NCI-H510A (cell line): Measurements from ENCODE around the gene MMAB.

Source experiments
- DNase-seq: peaks from one replicate; lab custom pipeline; 2025; lab: John Stamatoyannopoulos, UW

The MMAB gene

DNA sequence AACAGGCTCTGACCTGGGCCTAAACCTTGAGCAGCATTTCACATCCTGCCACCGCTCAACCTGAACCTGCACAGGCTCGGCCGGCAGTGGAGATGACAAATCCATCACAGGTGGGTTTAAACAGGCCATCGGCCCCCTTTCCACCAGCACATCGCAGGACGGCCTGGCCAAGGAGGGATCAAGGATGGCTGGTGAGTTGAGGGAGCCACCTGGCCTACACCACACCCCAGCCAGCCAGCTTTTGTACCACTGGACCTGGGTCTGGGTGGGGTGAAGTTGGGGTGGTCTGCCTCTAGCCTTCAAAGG is 14.2 kb downstream of the MMAB start:
- no peak for DNase-seq

DNA sequence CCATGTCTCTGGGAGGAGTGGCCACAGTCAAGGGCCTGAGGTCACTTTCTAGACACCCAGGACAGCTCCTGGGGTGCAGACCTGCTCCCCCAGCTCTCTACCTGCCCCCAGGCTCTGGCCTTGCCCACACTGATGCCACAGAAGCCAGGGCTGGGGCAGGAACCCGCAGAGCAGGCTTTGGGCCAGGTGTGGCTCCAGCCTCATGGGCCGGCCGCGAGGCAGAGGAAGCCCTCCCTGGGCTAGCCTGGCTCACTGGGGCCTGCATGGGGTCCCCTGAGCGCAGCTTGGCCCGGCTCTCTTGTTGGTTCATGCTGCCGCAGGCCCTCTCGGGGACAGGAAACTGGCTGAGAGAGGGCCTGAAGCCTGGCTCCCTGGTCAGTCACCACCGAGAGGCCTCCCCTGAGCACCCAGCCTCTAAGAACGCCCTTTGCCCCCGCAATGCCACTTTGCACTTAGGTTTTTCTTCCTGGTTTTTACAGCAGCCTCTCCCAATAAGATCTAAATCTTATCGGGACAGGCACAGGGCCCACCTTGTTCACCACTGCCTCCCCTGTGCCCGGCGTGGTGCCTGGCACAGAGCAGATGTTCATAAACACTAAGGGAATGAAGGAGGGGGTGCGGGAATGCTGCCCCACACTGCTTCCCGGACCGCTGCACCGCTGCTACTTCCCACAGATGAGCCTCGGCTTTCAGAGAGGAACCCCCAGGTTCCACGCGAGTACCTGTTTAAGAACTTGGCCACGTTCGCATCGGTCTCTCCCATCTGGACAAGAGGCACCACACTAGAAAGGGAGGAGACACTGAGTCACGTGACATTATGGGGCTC is 14.7 kb downstream of the MMAB start:
- DNase-seq = no peak

- DNase-seq = no peak
Measured at GRCh38 chr12:109557805-109558204, 15.5 kb downstream of the MMAB start.

DNA sequence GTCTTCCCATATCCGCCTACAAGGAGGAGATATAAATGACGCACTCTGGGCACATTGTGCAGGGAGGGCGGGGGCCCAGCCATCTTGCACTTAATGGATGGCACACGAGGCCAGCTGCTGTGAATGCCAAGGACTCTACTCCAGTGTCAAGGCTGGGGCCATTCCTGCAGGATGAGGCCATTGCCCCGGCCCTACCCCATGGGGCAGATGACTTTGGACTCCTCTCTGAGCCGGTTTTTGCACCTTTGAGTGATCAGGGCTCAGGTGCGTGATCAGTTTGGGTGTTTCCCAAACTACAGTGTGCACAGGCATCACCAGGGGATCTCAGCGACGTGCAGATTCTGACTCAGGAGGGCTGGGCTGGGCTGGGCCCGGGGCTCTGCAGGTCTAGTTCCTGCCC is 16.1 kb downstream of the MMAB start:
- DNase-seq = no peak

- no peak for DNase-seq
Measured at GRCh38 chr12:109555431-109556315, 17.6 kb downstream of the MMAB start.

DNA sequence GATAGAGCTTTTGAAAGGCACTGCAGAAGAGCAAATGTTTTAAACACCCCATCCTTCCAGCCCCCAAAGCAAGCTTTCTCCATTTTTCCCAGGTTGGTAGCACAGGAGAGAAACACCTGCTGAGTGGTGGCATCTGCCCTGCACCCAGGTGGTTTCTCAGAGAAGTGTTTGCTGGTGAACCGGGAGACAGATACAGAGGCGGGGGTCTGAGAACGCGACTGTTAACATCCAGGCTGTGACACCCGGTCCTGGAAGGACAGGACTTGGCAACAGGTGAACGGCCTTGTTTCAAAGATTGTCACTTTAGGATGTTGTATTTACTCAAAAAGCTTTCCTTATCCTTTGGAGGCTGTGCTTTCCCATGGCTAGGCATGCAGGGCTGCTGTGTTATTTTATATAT is 18.5 kb downstream of the MMAB start:
- no peak for DNase-seq

GRCh38 chr12:109553906-109554500 is 19.3 kb downstream of the MMAB start:
- DNase-seq = no peak

DNA sequence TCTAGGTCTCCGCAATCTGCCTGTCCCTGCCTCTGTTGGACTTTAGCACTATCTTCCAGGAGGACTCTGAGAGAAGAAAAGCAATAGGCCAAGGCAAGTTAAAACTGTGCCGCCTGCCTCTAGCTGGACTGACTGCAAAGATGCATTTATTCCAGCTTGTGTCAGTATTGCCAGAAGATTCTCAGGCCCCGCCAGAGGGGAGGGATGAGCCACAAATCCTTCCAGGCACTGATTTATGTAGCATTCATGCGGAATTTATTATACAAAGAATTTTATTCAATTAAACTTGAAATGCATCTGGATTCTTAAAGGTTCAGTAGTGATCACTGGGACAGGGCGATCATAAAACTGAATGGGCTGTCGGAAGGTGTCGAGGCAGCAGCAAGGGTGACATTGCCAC is 19.8 kb downstream of the MMAB start:
- DNase-seq = no peak

DNA sequence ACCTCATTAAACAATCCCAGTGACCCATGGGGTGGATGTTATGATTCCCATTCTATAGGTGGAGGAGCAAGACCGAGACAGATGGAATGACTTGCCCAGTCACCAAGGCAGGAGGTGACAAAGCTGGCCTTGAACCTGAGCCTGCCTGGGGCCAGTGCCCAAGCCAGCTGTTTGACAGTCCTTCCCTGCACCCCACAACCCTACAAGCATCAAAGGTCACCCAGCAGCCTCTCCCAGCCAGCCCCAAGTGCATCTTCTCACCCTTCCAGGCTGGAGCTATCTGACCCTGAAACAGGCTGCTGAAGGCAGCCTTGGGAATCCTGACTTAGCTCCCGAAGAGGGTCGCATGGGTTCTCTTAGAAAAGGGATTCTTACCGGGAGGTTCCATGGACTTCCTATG is 20.3 kb downstream of the MMAB start:
- DNase-seq = no peak

GRCh38 chr12:109551108-109551507 is 22.2 kb downstream of the MMAB start:
- no peak for DNase-seq

DNA sequence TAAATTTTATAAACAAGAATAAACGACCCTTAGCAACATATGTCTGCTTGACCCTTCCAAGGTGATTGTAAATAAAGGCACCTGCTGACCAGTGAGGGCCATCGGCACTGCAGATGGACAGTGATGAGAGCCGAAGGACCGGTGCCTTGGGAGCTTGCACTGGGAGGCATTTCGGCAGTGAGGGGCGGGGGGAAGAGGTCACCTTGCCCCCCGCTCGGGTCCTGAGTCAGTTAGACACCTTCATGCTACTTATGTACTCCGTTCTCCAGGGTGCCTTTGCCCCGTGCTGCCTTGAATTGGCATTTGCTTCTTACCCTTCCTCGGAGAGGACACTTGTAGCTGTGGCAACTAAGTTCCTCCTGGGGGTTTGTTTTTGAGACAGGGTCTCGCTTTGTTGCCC is 23.0 kb downstream of the MMAB start:
- no peak for DNase-seq

GRCh38 chr12:109549613-109550270 is 23.6 kb downstream of the MMAB start:
- no peak for DNase-seq

GRCh38 chr12:109548258-109548657 is 25.0 kb downstream of the MMAB start:
- no peak for DNase-seq

GRCh38 chr12:109547286-109547685 is 26.0 kb downstream of the MMAB start:
- no peak for DNase-seq

DNA sequence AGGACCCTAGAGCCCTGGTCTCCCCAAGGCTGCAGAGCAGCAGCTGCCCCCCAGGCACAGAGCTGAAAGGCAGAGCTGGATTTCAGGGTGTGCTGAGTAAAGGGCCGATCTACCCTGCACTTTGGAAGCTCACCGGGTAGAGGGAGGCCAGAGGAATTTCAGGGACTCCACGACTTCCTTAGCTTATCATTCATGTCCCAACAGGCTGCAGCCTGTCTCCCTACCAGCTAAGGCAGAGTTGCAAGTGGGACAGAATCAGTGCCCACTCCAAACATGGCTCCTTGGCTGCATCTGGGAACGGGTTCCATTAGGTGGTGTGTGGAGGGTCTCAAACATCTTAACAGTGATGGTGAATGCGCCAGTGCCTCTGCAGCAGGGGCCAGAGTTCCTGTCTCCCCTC is 27.5 kb downstream of the MMAB start:
- DNase-seq = no peak

DNA sequence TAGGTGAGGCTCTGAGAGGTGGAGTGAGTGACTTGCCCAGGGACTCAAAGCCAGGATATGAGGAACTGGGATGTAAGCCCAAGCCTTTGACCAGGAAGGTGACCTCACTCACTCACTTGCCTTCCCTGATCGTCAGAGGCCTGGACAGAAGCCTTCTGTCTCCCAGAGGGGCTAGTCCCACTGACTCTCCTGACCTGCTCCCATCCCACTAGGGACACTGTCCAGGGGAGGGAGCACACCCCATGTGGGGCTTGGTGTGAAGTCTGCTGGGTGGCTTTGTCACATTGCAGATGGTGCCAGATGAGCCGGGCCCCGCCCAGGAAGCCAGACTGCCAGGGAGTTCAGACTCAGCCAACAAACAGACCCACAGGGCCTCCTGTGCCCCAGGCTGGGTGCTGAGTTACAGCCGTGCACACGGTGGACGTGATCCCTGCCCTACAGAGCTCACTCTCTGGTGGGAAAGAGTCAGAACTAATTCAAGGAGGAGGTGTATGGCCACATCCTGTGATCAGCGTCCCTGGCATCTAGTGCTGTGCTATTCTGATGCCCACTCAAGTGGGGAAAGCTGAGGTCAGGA is 28.3 kb downstream of the MMAB start:
- DNase-seq = no peak

GRCh38 chr12:109542876-109543275 is 30.4 kb downstream of the MMAB start:
- no peak for DNase-seq

GRCh38 chr12:109542014-109542413 is 31.3 kb downstream of the MMAB start:
- no peak for DNase-seq

DNA sequence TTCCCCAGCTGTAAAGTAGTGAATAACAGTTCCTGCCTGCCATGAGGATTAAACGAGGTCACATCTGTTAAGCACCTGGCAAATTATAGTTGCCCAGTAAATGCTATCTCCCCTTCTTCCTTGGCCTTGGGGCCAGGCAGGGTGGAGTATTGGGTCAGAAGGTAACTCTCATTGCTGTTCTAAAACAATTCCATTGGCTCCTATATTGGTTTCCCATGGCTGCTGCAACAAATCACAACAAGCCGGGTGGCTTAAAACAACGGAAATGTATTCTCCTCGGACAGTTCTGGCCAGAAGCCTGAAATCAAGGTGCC is 31.9 kb downstream of the MMAB start:
- DNase-seq = no peak

DNA sequence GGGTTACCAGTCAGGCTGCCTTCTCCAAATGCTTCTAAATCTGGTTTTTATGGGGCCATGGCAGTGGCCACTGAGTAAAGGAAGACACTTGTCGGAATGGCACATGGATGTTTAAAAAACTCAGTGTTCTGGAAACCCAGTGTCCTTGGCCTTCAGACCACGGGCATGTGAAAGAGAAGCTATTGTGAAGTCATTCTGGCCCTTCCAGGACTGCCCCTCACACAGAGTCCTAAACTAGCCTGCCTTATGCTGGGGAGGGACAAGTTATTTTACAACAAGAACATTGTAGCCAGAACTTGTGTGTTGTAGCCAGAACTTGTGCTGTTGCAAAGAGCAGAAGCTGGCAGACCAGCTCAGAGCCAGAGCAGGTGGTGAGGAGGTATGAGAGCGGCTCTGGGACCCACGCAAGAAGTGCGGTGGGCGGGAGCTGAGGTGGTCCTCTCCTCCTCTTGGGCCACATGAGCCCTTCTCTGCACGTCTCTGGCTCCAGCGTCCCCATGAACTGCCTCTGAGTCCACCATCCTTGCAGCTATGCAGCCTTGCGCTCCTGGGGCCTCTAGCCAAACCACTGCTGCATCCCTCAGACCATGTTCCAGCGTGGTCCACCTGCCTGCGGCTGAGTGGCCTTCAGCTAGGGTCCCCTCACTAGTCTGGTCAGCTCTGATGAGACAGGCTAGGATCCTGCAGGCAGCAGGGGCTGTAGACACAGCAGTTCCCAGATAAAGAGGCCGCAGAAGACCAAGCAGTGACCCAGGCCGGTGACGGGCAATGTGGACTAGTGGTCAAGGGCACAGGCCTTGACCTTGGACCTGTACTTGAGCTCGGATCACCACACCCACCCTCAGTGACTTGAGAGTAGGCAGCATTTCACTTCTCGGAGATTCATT is 32.5 kb downstream of the MMAB start:
- DNase-seq = no peak

DNA sequence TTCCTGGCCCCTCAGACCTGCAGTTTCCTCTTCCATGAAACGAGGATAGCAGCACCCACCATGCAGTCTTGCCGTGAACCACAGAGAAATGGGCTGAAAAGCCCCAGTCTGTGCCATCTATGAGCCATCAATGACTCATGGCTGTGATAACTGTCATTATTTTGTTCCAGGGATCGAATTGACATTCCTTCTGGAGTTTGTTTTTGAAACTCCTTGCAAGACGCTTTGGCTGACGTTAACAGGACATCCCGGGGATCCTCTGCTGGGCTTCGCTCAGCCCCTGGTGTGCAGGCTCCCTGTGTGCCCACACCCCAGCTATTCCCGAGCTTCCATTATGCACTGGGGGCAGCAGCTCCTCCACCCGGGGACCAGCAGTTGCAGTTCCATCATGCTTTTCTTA is 33.8 kb downstream of the MMAB start:
- DNase-seq = no peak
